Left lung (tissue), 10 donors: ENCODE measurements around the gene RIC3. TPM values are rescaled to one million over a fixed set of nuclear protein-coding genes. Genes with fewer than 3 reads are reported as not detected.

Source experiments
- ATAC-seq: fragments of 200-7000 bp; cut with Tn5 transposase; one replicate; pipeline ENCODE4 v1.9.1; 2020; ENCODE audit warnings: moderate library complexity
- DNase-seq, 4 donors: peaks; one replicate each; pipeline ENCODE4 v3.0.0-alpha.2; 2013 to 2020
- H3K27ac ChIP-seq, 2 donors: fragments of 200-600 bp; sonication (generic) in 1 of 2; one replicate each; pipeline versions ENCODE4 v1.5.0 to v1.8.0; 2020 to 2021
- H3K27me3 ChIP-seq, 2 donors: fragments of 200-600 bp; sonication (generic) in 1 of 2; one replicate each; pipeline versions ENCODE4 v1.5.0 to v1.8.0; 2020 to 2021
- H3K36me3 ChIP-seq, 2 donors: fragments of 200-600 bp; sonication (generic) in 1 of 2; one replicate each; pipeline versions ENCODE4 v1.5.0 to v1.8.0; 2020 to 2021
- H3K4me1 ChIP-seq, 2 donors: fragments of 200-600 bp; one replicate each; pipeline ENCODE4 v1.8.0; 2021
- H3K4me3 ChIP-seq, 2 donors: fragments of 200-600 bp; sonication (generic) in 1 of 2; one replicate each; pipeline versions ENCODE4 v1.5.0 to v1.8.0; 2020 to 2021; ENCODE audit warnings: mild to moderate bottlenecking in 1 of 2
- H3K9me3 ChIP-seq, 2 donors: fragments of 200-600 bp; sonication (generic) in 1 of 2; one replicate each; pipeline versions ENCODE4 v1.5.0 to v1.8.0; 2020 to 2021
- CTCF ChIP-seq, 2 donors: fragments of 200-600 bp; sonication (generic) in 1 of 2; IDR thresholded peaks; one replicate each; pipeline versions ENCODE4 v1.5.0 to v1.8.0; 2021; ENCODE audit warnings: antibody characterized with exemption in 2 of 2
- intact Hi-C, 2 donors: fragments of 100-400 bp; cut with DNase I; formaldehyde crosslinking; loops; one replicate each; pipeline versions ENCODE4 v1.11.2 to v1.14.2; 2022
- polyA plus RNA-seq, 6 donors: library from polyadenylated mRNA; unstranded; fragments of 120-200 nt; gene quantifications; one replicate each; pipeline ENCODE4 v1.2.1, GENCODE V29; 2013; ENCODE audit not compliant: insufficient read length in 6 of 6
- total RNA-seq, 2 donors: library from RNA; stranded (reverse); fragmentation: NEBNext Ultra II Directional; extraction: Animal tissue kit (Norgen Biotek cat#: 25700); gene quantifications; one replicate each; pipeline ENCODE4 v1.2.1, GENCODE V29; 2021
- donor health status: DM: no; HTN: yes; CAD: no.
- donor health status: DM: no; HTN: no; CAD: no.

Gene RIC3
- total and polyA plus RNA-seq, 8 donors, result 2.2 to 8.6 (median 3.2) TPM

- Histone ChIP-seq H3K27me3 (no peaks in the 10 kb centered on the region), H3K36me3 (no peaks in the 10 kb centered on the region), H3K4me1 (no peaks in the 10 kb centered on the region), H3K27ac (no peak overlapping the region), H3K9me3 (no peaks in the 10 kb centered on the region), H3K4me3 (no peak overlapping the region)
- DNase-seq (peak in 2 of 4 donors; percentile 36 to 46), ATAC-seq (peak; percentile 90)
- peak; percentile 44 to 55 for TF ChIP-seq CTCF (IDR thresholded peaks at IDR 0.05)
- intact Hi-C loops, result no loop called here
These were observed 76.0 kb downstream of the RIC3 start for GRCh38 chr11:8092587-8093424.

- no peak for TF ChIP-seq CTCF (IDR thresholded peaks at IDR 0.05)
- H3K27me3 ChIP-seq, result no peaks in the 10 kb centered on the region
- no peaks in the 10 kb centered on the region for H3K4me1 ChIP-seq
- H3K36me3 ChIP-seq, result no peaks in the 10 kb centered on the region
- ATAC-seq (no peak), DNase-seq (no peak)
- no peak overlapping the region for H3K27ac ChIP-seq
- no peaks in the 10 kb centered on the region for H3K9me3 ChIP-seq
- intact Hi-C loops, result no loop called here
- H3K4me3 ChIP-seq, result no peak overlapping the region
These were observed 77.1 kb downstream of the RIC3 start for GRCh38 chr11:8091721-8092120.

GRCh38 chr11:8090756-8091155 is 78.1 kb downstream of the RIC3 start:
- intact Hi-C loops, result no loop called here
- Histone ChIP-seq H3K27ac (no peak overlapping the region), H3K27me3 (peaks cover 0 to 1% of the 10 kb centered on the region in 2 donors), H3K9me3 (no peaks in the 10 kb centered on the region), H3K4me3 (no peak overlapping the region), H3K36me3 (no peaks in the 10 kb centered on the region), H3K4me1 (no peaks in the 10 kb centered on the region)
- no peak for ATAC-seq
- peak; percentile 9 to 36 for TF ChIP-seq CTCF (IDR thresholded peaks at IDR 0.05)
- DNase-seq, result peak in 1 of 4 donors; percentile 19

DNA sequence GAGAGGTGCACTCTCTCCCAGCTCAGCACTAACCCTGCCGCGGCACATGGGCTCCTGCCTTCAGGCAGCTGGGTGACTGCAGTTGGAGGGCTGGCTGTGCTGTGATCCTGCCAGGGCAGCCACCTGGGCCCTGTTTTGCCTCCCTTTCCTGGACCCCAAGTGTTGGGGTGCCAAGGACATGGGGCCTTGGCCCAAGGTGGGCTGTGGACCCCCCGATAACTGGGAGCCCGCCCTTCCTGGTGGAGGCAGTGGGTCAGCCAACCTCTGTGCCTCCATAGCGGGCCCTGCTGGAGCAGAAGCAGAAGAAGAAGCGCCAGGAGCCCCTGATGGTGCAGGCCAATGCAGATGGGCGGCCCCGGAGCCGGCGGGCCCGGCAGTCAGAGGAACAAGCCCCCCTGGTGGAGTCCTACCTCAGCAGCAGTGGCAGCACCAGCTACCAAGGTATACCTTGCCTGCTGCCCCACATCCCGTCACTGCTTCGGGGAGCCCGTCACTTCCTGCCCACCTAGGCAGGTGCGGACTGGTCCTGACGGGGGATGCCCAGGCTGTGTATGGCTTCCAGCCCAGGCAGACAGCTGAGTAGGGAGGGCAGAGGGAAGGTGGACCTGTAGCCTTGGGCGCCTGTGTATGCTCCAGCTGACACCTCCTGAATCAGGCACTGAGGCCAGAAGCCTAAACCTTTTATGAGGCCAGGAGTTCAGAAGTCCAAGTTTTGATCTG is 78.9 kb downstream of the RIC3 start:
- Histone ChIP-seq H3K9me3 (no peaks in the 10 kb centered on the region), H3K27me3 (peaks cover 0 to 9% of the 10 kb centered on the region in 2 donors), H3K4me3 (no peak overlapping the region), H3K36me3 (no peaks in the 10 kb centered on the region), H3K4me1 (no peaks in the 10 kb centered on the region), H3K27ac (no peak overlapping the region)
- no peak for ATAC-seq
- TF ChIP-seq CTCF (IDR thresholded peaks at IDR 0.05), result no peak
- intact Hi-C loops, result loop anchor here in 1 of 2 donors (10.0 kb wide), 1 partner anchor 55 kb away; no protein-coding TSS in a partner anchor
- DNase-seq, result peak in 1 of 4 donors; percentile 30

GRCh38 chr11:8087756-8088155 is 81.1 kb downstream of the RIC3 start:
- Histone ChIP-seq H3K27me3 (peaks cover 0 to 29% of the 10 kb centered on the region in 2 donors), H3K36me3 (no peaks in the 10 kb centered on the region), H3K9me3 (no peaks in the 10 kb centered on the region), H3K4me3 (no peak overlapping the region), H3K27ac (no peak overlapping the region), H3K4me1 (no peaks in the 10 kb centered on the region)
- DNase-seq (no peak), ATAC-seq (no peak)
- no peak for TF ChIP-seq CTCF (IDR thresholded peaks at IDR 0.05)
- intact Hi-C loops, result loop anchor here in 1 of 2 donors (10.0 kb wide), 1 partner anchor 53 kb away; no protein-coding TSS in a partner anchor
